Cardiac fibroblast (primary cell): ENCODE results near the gene CBL.

ENCODE experiments used
- DNase-seq, 2 donors: peaks; one replicate each; pipeline versions ENCODE4 v3.0.0 to v3.0.0-alpha.2; 2010; ENCODE audit warnings: low read depth in 2 of 2
- H3K4me3 ChIP-seq, 2 donors: replicated peaks in 1 of 2; 1 replicate in 1 of 2; 2 replicates in 1 of 2; pipeline ENCODE4 v1.5.1; 2011; ENCODE audit warnings: low read depth in 2 of 2, low read length in 2 of 2, mild to moderate bottlenecking in 2 of 2, moderate library complexity in 1 of 2
- TF ChIP-seq, protein P1 (sequence below): IDR thresholded peaks from one replicate; pipeline ENCODE4 v1.5.1; 2011; ENCODE audit warnings: low read depth, mild to moderate bottlenecking, low read length, inconsistent platforms

CBL gene

GRCh38 chr11:119266063-119266462, 59.9 kb downstream of the CBL start:
- no peak for DNase-seq
- H3K4me3 ChIP-seq, result no peak overlapping the region
- TF ChIP-seq, protein P1, sequence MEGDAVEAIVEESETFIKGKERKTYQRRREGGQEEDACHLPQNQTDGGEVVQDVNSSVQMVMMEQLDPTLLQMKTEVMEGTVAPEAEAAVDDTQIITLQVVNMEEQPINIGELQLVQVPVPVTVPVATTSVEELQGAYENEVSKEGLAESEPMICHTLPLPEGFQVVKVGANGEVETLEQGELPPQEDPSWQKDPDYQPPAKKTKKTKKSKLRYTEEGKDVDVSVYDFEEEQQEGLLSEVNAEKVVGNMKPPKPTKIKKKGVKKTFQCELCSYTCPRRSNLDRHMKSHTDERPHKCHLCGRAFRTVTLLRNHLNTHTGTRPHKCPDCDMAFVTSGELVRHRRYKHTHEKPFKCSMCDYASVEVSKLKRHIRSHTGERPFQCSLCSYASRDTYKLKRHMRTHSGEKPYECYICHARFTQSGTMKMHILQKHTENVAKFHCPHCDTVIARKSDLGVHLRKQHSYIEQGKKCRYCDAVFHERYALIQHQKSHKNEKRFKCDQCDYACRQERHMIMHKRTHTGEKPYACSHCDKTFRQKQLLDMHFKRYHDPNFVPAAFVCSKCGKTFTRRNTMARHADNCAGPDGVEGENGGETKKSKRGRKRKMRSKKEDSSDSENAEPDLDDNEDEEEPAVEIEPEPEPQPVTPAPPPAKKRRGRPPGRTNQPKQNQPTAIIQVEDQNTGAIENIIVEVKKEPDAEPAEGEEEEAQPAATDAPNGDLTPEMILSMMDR, result no peak

DNA sequence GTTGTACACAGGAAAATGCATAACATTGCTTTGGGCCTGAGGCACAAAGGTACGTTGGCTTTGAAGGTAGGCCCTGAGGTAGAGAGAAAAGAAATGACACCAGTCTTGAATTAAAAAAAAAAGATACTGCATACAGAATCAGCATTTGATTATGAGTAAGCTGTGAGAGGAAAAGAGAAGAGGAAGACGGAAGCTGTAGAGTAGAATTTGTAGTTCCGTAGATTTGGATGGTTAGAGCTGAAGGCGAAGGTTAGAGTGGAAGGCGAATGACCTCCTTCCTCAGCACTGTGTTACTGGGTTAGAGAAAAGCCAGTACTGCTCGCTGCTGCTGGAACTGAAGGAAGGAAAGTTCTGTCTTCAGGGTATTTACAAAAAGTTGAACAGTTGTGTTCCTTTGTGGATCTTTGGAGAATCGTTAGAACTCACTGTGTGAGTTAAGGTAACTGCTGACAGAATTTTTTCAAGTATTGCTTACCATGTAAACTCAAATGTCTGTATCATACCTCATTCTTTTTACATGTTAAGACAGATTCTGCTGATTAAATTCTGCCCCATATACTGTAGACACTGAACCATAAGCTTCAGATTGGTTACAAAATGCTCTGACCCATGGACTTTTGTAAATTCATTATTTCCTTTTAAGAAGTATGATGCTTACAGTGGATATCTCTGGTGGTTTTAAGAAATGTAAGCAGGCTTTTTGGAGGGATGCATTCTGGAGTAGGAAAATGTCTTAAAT, 60.5 kb downstream of the CBL start:
- DNase-seq, result no peak
- TF ChIP-seq, protein P1, result no peak
- no peak overlapping the region for H3K4me3 ChIP-seq

DNA sequence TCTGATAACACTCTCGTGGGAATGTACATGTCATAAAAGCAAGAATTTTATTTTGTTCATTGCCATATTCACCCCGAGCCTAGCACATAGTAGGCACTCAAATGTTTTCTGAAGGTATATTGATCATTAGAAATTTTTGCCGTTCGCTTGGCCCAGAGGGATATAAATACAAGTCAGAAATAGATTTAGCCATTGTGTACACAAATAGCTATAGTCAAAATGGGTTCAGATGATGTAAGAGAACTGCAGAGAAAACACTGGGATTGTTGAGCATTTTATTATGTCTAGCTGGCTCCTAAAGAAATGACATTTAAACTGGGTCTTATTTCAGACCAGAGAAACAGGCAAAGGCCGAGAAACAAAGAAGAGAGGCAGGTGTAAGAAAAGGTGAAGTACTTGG, 61.5 kb downstream of the CBL start:
- TF ChIP-seq, protein P1, result no peak
- DNase-seq, result no peak
- H3K4me3 ChIP-seq, result no peak overlapping the region

GRCh38 chr11:119273721-119274120, 67.6 kb downstream of the CBL start:
- H3K4me3 ChIP-seq, result no peak overlapping the region
- DNase-seq, result no peak
- TF ChIP-seq, protein P1, result no peak

- DNase-seq, result no peak
- TF ChIP-seq, protein P1, result no peak
- H3K4me3 ChIP-seq, result no peak overlapping the region
Measured at GRCh38 chr11:119277660-119278059, 71.5 kb downstream of the CBL start.

- TF ChIP-seq, protein P1, result no peak
- peak in 1 of 2 donors; percentile 40 for DNase-seq
- H3K4me3 ChIP-seq, result no peak overlapping the region
Measured at GRCh38 chr11:119282495-119282894, 76.4 kb downstream of the CBL start.
